ENCODE results near the gene TPCN2. TPM values are rescaled to one million over a fixed set of nuclear protein-coding genes. Genes with fewer than 3 reads are reported as not detected.
A peak's percentile ranks its signal among the peaks of the same experiment; 100 is the strongest.

TPCN2 gene
- total and polyA plus RNA-seq, 2 donors from 2014 or later: 12.9 to 22.4 TPM

GRCh38 chr11:69102732-69103615 is 54.2 kb downstream of the TPCN2 start:
- Histone ChIP-seq H3K4me1 (ENCODE audit: control insufficient read depth in 2 of 3, insufficient read depth in 2 of 3, low read depth in 1 of 3, low read length in 3 of 3) (peaks cover 0 to 24% (median 6%) of the 10 kb centered on the region in 3 donors), H3K27ac (ENCODE audit: low read depth in 2 of 2, low read length in 2 of 2) (no peak overlapping the region), H3K27me3 (ENCODE audit: control insufficient read depth, insufficient read depth, low read length) (no peaks in the 10 kb centered on the region), H3K4me3 (ENCODE audit: low read length in 3 of 3) (no peak overlapping the region), H3K36me3 (ENCODE audit: control insufficient read depth in 2 of 3, insufficient read depth in 3 of 3, low read length in 3 of 3) (no peaks in the 10 kb centered on the region), H3K9ac (ENCODE audit: low read length in 3 of 3) (no peak overlapping the region), H3K9me3 (ENCODE audit: control insufficient read depth in 2 of 3, insufficient read depth in 1 of 3, low read length in 3 of 3) (no peaks in the 10 kb centered on the region)
- intact Hi-C loops (cut with DNase I): loop anchor here (5.0 kb wide), 1 partner anchor 544 kb away; no protein-coding TSS in a partner anchor
- DNase-seq (peak in 3 of 5 donors; percentile 54 to 68 (median 58)), FAIRE-seq (no peak)
- TF ChIP-seq, protein P1, sequence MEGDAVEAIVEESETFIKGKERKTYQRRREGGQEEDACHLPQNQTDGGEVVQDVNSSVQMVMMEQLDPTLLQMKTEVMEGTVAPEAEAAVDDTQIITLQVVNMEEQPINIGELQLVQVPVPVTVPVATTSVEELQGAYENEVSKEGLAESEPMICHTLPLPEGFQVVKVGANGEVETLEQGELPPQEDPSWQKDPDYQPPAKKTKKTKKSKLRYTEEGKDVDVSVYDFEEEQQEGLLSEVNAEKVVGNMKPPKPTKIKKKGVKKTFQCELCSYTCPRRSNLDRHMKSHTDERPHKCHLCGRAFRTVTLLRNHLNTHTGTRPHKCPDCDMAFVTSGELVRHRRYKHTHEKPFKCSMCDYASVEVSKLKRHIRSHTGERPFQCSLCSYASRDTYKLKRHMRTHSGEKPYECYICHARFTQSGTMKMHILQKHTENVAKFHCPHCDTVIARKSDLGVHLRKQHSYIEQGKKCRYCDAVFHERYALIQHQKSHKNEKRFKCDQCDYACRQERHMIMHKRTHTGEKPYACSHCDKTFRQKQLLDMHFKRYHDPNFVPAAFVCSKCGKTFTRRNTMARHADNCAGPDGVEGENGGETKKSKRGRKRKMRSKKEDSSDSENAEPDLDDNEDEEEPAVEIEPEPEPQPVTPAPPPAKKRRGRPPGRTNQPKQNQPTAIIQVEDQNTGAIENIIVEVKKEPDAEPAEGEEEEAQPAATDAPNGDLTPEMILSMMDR (IDR thresholded peaks at IDR 0.05; ENCODE audit: borderline replicate concordance, extremely low read depth, insufficient read depth): no peak

DNA sequence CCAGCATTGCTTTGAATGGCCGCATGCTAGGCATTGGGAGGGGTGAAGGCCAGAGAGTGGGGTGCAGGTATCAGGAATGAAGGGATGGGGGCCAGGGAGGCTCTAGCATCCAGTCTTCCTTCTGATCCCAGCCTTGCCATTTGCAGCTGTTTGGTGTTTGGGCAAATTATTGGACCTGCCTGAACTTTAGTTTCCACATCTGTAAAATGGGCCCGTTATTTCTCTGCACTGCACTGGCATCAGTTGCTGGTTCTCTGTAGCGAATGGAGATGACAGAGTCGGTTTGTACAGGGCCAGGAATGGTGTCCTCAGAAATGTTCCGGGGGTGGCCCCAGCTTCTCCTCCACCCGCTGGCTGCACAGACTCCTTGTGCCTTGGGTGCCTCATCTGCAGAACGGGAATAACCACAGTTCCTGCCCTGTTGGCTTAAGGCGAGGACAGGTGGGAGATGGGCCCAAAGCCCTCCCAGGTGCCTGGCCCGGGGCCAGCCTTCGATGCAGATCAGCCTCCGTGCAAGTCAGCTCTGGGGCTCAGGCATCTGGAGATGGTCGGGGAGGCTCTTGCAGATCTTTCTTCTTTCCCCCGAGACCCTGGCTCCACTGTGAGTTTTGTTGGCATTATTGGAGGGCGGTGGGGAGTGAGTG is 55.6 kb downstream of the TPCN2 start:
- TF ChIP-seq, protein P1 (IDR thresholded peaks at IDR 0.05; ENCODE audit: borderline replicate concordance, extremely low read depth, insufficient read depth): no peak
- intact Hi-C loops (cut with DNase I): loop anchor here (5.0 kb wide), 1 partner anchor 543 kb away; no protein-coding TSS in a partner anchor
- no peaks in the 10 kb centered on the region for H3K36me3 ChIP-seq (ENCODE audit: control insufficient read depth in 2 of 3, insufficient read depth in 3 of 3, low read length in 3 of 3)
- H3K27ac ChIP-seq (ENCODE audit: low read depth in 2 of 2, low read length in 2 of 2): no peak overlapping the region
- no peak overlapping the region for H3K9ac ChIP-seq (ENCODE audit: low read length in 3 of 3)
- peak in 1 of 5 donors; percentile 43 for DNase-seq
- FAIRE-seq: no peak
- H3K4me1 ChIP-seq (ENCODE audit: control insufficient read depth in 2 of 3, insufficient read depth in 2 of 3, low read depth in 1 of 3, low read length in 3 of 3): peaks cover 0 to 24% (median 6%) of the 10 kb centered on the region in 3 donors
- H3K4me3 ChIP-seq (ENCODE audit: low read length in 3 of 3): no peak overlapping the region
- H3K9me3 ChIP-seq (ENCODE audit: control insufficient read depth in 2 of 3, insufficient read depth in 1 of 3, low read length in 3 of 3): no peaks in the 10 kb centered on the region
- no peaks in the 10 kb centered on the region for H3K27me3 ChIP-seq (ENCODE audit: control insufficient read depth, insufficient read depth, low read length)

- Histone ChIP-seq H3K9me3 (ENCODE audit: control insufficient read depth in 2 of 3, insufficient read depth in 1 of 3, low read length in 3 of 3) (no peaks in the 10 kb centered on the region), H3K9ac (ENCODE audit: low read length in 3 of 3) (no peak overlapping the region), H3K36me3 (ENCODE audit: control insufficient read depth in 2 of 3, insufficient read depth in 3 of 3, low read length in 3 of 3) (no peaks in the 10 kb centered on the region), H3K27me3 (ENCODE audit: control insufficient read depth, insufficient read depth, low read length) (no peaks in the 10 kb centered on the region), H3K27ac (ENCODE audit: low read depth in 2 of 2, low read length in 2 of 2) (no peak overlapping the region), H3K4me1 (ENCODE audit: control insufficient read depth in 2 of 3, insufficient read depth in 2 of 3, low read depth in 1 of 3, low read length in 3 of 3) (peaks cover 0 to 24% (median 6%) of the 10 kb centered on the region in 3 donors), H3K4me3 (ENCODE audit: low read length in 3 of 3) (no peak overlapping the region)
- DNase-seq: peak in 1 of 5 donors; percentile 49
- no peak for FAIRE-seq
- TF ChIP-seq, protein P1 (IDR thresholded peaks at IDR 0.05; ENCODE audit: borderline replicate concordance, extremely low read depth, insufficient read depth): no peak
- intact Hi-C loops (cut with DNase I): loop anchor here (5.0 kb wide), 1 partner anchor 542 kb away; no protein-coding TSS in a partner anchor
Observed at GRCh38 chr11:69104856-69105395, 56.2 kb downstream of the TPCN2 start.
